GM12891 (cell line): Measurements from ENCODE around the gene SCP2.
A peak's percentile ranks its signal among the peaks of the same experiment; 100 is the strongest.

Experiments used
- POLR2A ChIP-seq: IDR thresholded peaks from 2 replicates; pipeline ENCODE4 v1.6.1; 2011; ENCODE audit warnings: low read depth, low read length, control low read depth
- POLR2AphosphoS5 ChIP-seq: IDR thresholded peaks from 2 replicates; pipeline ENCODE4 v1.6.1; 2011; ENCODE audit warnings: low read depth, low read length, control low read depth
- SPI1 ChIP-seq: IDR thresholded peaks from 2 replicates; pipeline ENCODE4 v1.6.1; 2011; ENCODE audit warnings: low read depth, low read length, control low read depth

DNA sequence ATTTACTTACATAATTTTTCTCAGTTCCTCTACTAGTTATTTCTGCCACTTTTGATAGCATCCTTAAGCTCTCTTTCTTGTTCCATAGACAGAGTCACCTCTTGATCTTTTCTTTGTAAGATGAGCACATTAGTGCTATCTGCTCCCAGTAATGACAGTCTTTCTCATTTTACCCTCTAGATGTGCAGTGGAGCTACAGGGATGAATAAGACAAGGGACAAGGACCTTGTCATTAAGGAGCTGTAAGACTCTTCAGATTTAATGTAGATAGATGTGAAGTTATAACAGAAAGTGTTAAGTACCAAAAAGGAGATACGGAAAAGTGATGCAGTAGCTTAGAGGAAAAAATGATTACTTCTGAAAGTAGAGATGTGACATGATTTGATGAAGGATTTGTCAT, 20.4 kb downstream of the SCP2 start:
- TF ChIP-seq POLR2A: no peak
- peak; percentile 42; the same call in 1 of the 2 replicates for TF ChIP-seq SPI1
- no peak for TF ChIP-seq POLR2AphosphoS5
